ENCODE results near the gene IL1RAPL2. TPM values are rescaled to one million over a fixed set of nuclear protein-coding genes. Genes with fewer than 3 reads are reported as not detected.

The IL1RAPL2 gene
- total RNA-seq, 1 donor from 2014 or later, result not detected

GRCh38 chrX:105050921-105051320 lies 484.9 kb downstream of the IL1RAPL2 start:
- Histone ChIP-seq H3K27me3 (ENCODE audit: control insufficient read depth, insufficient read depth, low read length) (no peaks in the 10 kb centered on the region), H3K36me3 (ENCODE audit: control insufficient read depth, insufficient read depth, low read length) (no peaks in the 10 kb centered on the region), H3K4me3 (ENCODE audit: low read depth, low read length) (no peak overlapping the region)
- DNase-seq (ENCODE audit: low read depth), result no peak
- TF ChIP-seq CTCF (IDR thresholded peaks at IDR 0.05; ENCODE audit: insufficient read depth, low read length, poor library complexity, severe bottlenecking), result no peak

- no peak overlapping the region for H3K4me3 ChIP-seq (ENCODE audit: low read depth, low read length)
- DNase-seq (ENCODE audit: low read depth), result no peak
- no peaks in the 10 kb centered on the region for H3K36me3 ChIP-seq (ENCODE audit: control insufficient read depth, insufficient read depth, low read length)
- TF ChIP-seq CTCF (IDR thresholded peaks at IDR 0.05; ENCODE audit: insufficient read depth, low read length, poor library complexity, severe bottlenecking), result no peak
- no peaks in the 10 kb centered on the region for H3K27me3 ChIP-seq (ENCODE audit: control insufficient read depth, insufficient read depth, low read length)
Measured at GRCh38 chrX:105051364-105051763, 485.4 kb downstream of the IL1RAPL2 start.

- H3K27me3 ChIP-seq (ENCODE audit: control insufficient read depth, insufficient read depth, low read length), result no peaks in the 10 kb centered on the region
- H3K4me3 ChIP-seq (ENCODE audit: low read depth, low read length), result no peak overlapping the region
- no peaks in the 10 kb centered on the region for H3K36me3 ChIP-seq (ENCODE audit: control insufficient read depth, insufficient read depth, low read length)
- TF ChIP-seq CTCF (IDR thresholded peaks at IDR 0.05; ENCODE audit: insufficient read depth, low read length, poor library complexity, severe bottlenecking), result no peak
- no peak for DNase-seq (ENCODE audit: low read depth)
Measured at GRCh38 chrX:105052926-105053325, 486.9 kb downstream of the IL1RAPL2 start.

- no peaks in the 10 kb centered on the region for H3K27me3 ChIP-seq (ENCODE audit: control insufficient read depth, insufficient read depth, low read length)
- TF ChIP-seq CTCF (IDR thresholded peaks at IDR 0.05; ENCODE audit: insufficient read depth, low read length, poor library complexity, severe bottlenecking), result no peak
- DNase-seq (ENCODE audit: low read depth), result no peak
- no peak overlapping the region for H3K4me3 ChIP-seq (ENCODE audit: low read depth, low read length)
- H3K36me3 ChIP-seq (ENCODE audit: control insufficient read depth, insufficient read depth, low read length), result no peaks in the 10 kb centered on the region
Measured at GRCh38 chrX:105063743-105064142, 497.7 kb downstream of the IL1RAPL2 start.

GRCh38 chrX:105098201-105098600 lies 532.2 kb downstream of the IL1RAPL2 start:
- no peak for DNase-seq (ENCODE audit: low read depth)
- no peak for TF ChIP-seq CTCF (IDR thresholded peaks at IDR 0.05; ENCODE audit: insufficient read depth, low read length, poor library complexity, severe bottlenecking)
- H3K4me3 ChIP-seq (ENCODE audit: low read depth, low read length), result no peak overlapping the region
- no peaks in the 10 kb centered on the region for H3K27me3 ChIP-seq (ENCODE audit: control insufficient read depth, insufficient read depth, low read length)
- no peaks in the 10 kb centered on the region for H3K36me3 ChIP-seq (ENCODE audit: control insufficient read depth, insufficient read depth, low read length)

GRCh38 chrX:105098812-105099211 lies 532.8 kb downstream of the IL1RAPL2 start:
- no peak for TF ChIP-seq CTCF (IDR thresholded peaks at IDR 0.05; ENCODE audit: insufficient read depth, low read length, poor library complexity, severe bottlenecking)
- no peak for DNase-seq (ENCODE audit: low read depth)
- no peak overlapping the region for H3K4me3 ChIP-seq (ENCODE audit: low read depth, low read length)
- no peaks in the 10 kb centered on the region for H3K27me3 ChIP-seq (ENCODE audit: control insufficient read depth, insufficient read depth, low read length)
- no peaks in the 10 kb centered on the region for H3K36me3 ChIP-seq (ENCODE audit: control insufficient read depth, insufficient read depth, low read length)

Measured in kidney epithelial cell (primary cell).